Measurements from ENCODE around the gene APBA2. TPM values are rescaled to one million over a fixed set of nuclear protein-coding genes. Genes with fewer than 3 reads are reported as not detected.

APBA2 gene
- total and polyA plus RNA-seq, 2 of the 13 experiments (the other 11 are each of a cell fraction or from before 2014, with no cell fraction given) = 0.62 to 2.3 TPM

- TF ChIP-seq, protein P1, sequence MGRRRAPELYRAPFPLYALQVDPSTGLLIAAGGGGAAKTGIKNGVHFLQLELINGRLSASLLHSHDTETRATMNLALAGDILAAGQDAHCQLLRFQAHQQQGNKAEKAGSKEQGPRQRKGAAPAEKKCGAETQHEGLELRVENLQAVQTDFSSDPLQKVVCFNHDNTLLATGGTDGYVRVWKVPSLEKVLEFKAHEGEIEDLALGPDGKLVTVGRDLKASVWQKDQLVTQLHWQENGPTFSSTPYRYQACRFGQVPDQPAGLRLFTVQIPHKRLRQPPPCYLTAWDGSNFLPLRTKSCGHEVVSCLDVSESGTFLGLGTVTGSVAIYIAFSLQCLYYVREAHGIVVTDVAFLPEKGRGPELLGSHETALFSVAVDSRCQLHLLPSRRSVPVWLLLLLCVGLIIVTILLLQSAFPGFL (CRISPR knock-in tag; IDR thresholded peaks at IDR 0.05) = no peak
- TF ChIP-seq GATAD1 (CRISPR knock-in tag; IDR thresholded peaks at IDR 0.05) (no peak), HNRNPLL (IDR thresholded peaks at IDR 0.05; ENCODE audit: low read depth, low read length, poor library complexity, severe bottlenecking) (no peak)
Measured at GRCh38 chr15:28955993-28956421, 70.2 kb downstream of the APBA2 start (continued).

- Histone ChIP-seq H3K9ac (ENCODE audit: insufficient read depth, low read depth, low read length) (no peak overlapping the region), H3K4me1 (ENCODE audit: insufficient read depth, low read length) (peaks cover 9% of the 10 kb centered on the region), H3K9me3 (ENCODE audit: low read length) (no peaks in the 10 kb centered on the region), H3K27me3 (ENCODE audit: control insufficient read depth in 1 of 2, insufficient read depth in 2 of 2, low read length in 2 of 2) (no peaks in the 10 kb centered on the region), H3K79me2 (ENCODE audit: insufficient read depth, low read length) (no peaks in the 10 kb centered on the region), H4K20me1 (ENCODE audit: insufficient read depth, low read length) (no peaks in the 10 kb centered on the region), H3K4me3 (replicated peaks in 1 of 3; ENCODE audit: insufficient read depth in 1 of 3, low read depth in 2 of 3, low read length in 3 of 3) (no peak overlapping the region), H2AFZ (ENCODE audit: low read length) (no peak overlapping the region), H3K36me3 (replicated peaks in 1 of 2; ENCODE audit: control insufficient read depth in 1 of 2, insufficient read depth in 2 of 2, low read length in 2 of 2) (no peaks in the 10 kb centered on the region), H3K4me2 (ENCODE audit: low read depth, low read length) (no peak overlapping the region), H3K27ac (ENCODE audit: extremely low read length, insufficient read depth, low read length) (no peak overlapping the region)
- FAIRE-seq = no peak
- WGBS (ENCODE audit: low lambda C conversion rate) = 79% methylated on average over 8 of the region's 8 CpGs
- ChIA-PET POLR2A (no interaction called here), CTCF (ENCODE audit: low intra/inter-chr PET ratio, low total read pairs) (no interaction called here)
- no peak for DNase-seq (ENCODE audit: low spot score)
- TF ChIP-seq NBN (conservative IDR thresholded peaks at IDR 0.05) = no peak
- no peak for TF ChIP-seq MIER3 (CRISPR knock-in tag; IDR thresholded peaks at IDR 0.05; ENCODE audit: borderline replicate concordance)
- no peak for TF ChIP-seq JUN (CRISPR knock-in tag; IDR thresholded peaks at IDR 0.05)
- no peak for TF ChIP-seq ZNF253 (CRISPR knock-in tag; IDR thresholded peaks at IDR 0.05; ENCODE audit: borderline replicate concordance)
- TF ChIP-seq ZNF382 (CRISPR knock-in tag; IDR thresholded peaks at IDR 0.05; ENCODE audit: borderline replicate concordance) = no peak
- no peak for TF ChIP-seq ASH2L (IDR thresholded peaks at IDR 0.05; ENCODE audit: insufficient read length, low read depth, low read length)
- no peak for TF ChIP-seq DNMT3B (CRISPR knock-in tag; conservative IDR thresholded peaks at IDR 0.05)
- ATAC-seq = no peak
- in situ Hi-C loops (cut with HindIII; ENCODE audit: extremely low pct_ligation_motif_present, low pct_unique_long_range_greater_than_20kb) = no loop called here
- BruUV-seq (replicated peaks) = no TSS peak
- intact Hi-C loops (cut with micrococcal nuclease; ENCODE audit: unreplicated experiment) = no loop called here
Measured at GRCh38 chr15:28956491-28956890, 70.7 kb downstream of the APBA2 start.

All from HepG2 (cell line).